Right cardiac atrium (tissue), 5 donors: Measurements from ENCODE around the gene NEDD4L. TPM values are rescaled to one million over a fixed set of nuclear protein-coding genes. Genes with fewer than 3 reads are reported as not detected.

ENCODE experiments used
- ATAC-seq, 2 donors: fragments of 200-7000 bp; cut with Tn5 transposase; one replicate each; pipeline versions ENCODE4 v1.8.0 to v1.9.1; 2020; ENCODE audit warnings: moderate library complexity in 2 of 2, mild to moderate bottlenecking in 1 of 2
- DNase-seq, 3 donors: peaks; one replicate each; pipeline ENCODE4 v3.0.0-alpha.2; 2020
- H3K27ac ChIP-seq: one replicate; pipeline ENCODE4 v1.5.1; 2013; ENCODE audit warnings: mild to moderate bottlenecking, low read length, control low read depth, moderate library complexity
- H3K27me3 ChIP-seq: one replicate; pipeline ENCODE4 v1.6.1; 2013; ENCODE audit not compliant: control insufficient read depth, insufficient read depth
- H3K4me1 ChIP-seq: one replicate; pipeline ENCODE4 v1.6.1; 2013; ENCODE audit warnings: low read length; ENCODE audit not compliant: control insufficient read depth, insufficient read depth
- H3K4me3 ChIP-seq: one replicate; pipeline ENCODE4 v1.5.1; 2013; ENCODE audit warnings: low read length, control low read depth
- H3K9me3 ChIP-seq: one replicate; pipeline ENCODE4 v1.6.1; 2013; ENCODE audit warnings: low read length; ENCODE audit not compliant: control insufficient read depth
- WGBS: extraction: QIAGEN DNeasy Blood & Tissue Kit; methylation state at CpG from one replicate; pipeline ENCODE4 v1.1.7; 2013; 5-methylcytosine and 5-hydroxymethylcytosine counted together
- intact Hi-C, 4 donors: fragments of 100-400 bp; cut with DNase I; formaldehyde crosslinking; loops; one replicate each; pipeline versions ENCODE4 v1.11.0 to v1.14.0; 2022 to 2023
- polyA plus RNA-seq: library from polyadenylated mRNA; stranded (reverse); fragments of 200-250 nt; gene quantifications from one replicate; pipeline ENCODE4 v1.2.3, GENCODE V29; 2013
- total RNA-seq, 4 donors: library from RNA; stranded (reverse); fragmentation: NEBNext Ultra II Directional; extraction: Animal tissue kit (Norgen Biotek cat#: 25700); gene quantifications; one replicate each; pipeline ENCODE4 v1.2.1, GENCODE V29; 2021
- donor health status: healthy with polysubstance abuse.
- donor health status: DM: no; HTN: yes; CAD: no.
- donor health status: DM: no; HTN: no; CAD: no.
- donor health status: DM: no; HTN: yes; CAD: no; lungs with severe emphysema.
- donor health status: DM: yes; HTN: yes; CAD: no.

NEDD4L gene
- total and polyA plus RNA-seq, 5 donors = 25.7 to 87.5 (median 74.0) TPM

- WGBS = 74% methylated on average over 5 of the region's 5 CpGs
- Histone ChIP-seq H3K27me3 (no peaks in the 10 kb centered on the region), H3K9me3 (no peaks in the 10 kb centered on the region), H3K4me3 (no peak overlapping the region), H3K4me1 (peaks cover 4% of the 10 kb centered on the region), H3K27ac (no peak overlapping the region)
- intact Hi-C loops = loop anchor here in 1 of 4 donors (10.0 kb wide), 1 partner anchor 114 kb away; no protein-coding TSS in a partner anchor
- DNase-seq = no peak
- no peak for ATAC-seq
These were observed 157.2 kb downstream of the NEDD4L start for GRCh38 chr18:58201268-58201667.

DNA sequence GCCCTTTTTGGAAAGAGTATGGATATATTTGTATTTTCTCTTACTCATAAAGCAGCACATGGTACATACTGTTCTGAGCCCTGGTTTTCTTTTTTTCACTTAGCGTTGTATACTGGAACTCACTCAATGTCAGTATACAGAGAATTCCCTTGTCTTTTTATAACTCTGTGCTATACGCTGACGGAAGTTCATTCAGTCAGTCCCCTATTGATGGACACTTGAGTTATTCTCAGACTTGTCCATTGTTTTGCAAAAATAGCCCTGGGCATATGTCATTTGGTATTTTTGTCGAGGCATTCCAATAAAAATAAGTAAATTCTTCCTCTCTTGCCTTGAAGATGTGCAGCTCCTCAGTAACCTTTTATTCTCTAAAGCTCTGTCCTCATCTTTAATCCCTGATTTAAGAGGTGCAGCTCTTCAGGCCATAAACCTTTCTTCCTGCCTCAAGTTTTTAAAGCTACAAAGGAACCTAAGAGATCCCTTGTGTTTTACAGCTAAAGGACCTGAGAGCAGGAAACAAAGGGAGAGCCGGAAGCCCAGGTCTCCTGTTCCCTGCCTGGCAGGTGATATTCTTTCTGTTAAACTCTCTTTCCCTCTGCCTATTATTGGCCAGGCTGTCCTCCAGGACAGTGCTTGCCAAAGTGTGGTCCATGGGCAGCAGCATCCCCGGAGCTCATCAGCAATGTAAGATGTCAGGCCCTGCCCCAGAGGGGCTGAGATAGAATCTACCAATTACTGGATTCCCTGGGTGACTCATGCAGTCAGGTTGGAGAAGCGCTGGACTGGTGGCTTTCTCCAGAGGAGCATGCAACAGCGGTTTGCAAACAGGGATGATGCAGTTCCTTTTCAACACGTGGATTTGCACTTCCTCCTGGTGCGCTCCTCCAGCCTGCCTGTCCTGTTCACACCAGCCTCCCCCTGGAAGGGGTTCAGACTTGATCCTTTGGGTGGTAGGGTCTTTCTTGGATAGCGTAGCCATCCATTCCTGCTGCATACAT lies 158.0 kb downstream of the NEDD4L start:
- intact Hi-C loops = loop anchor here in 1 of 4 donors (10.0 kb wide), 1 partner anchor 113 kb away; no protein-coding TSS in a partner anchor
- Histone ChIP-seq H3K27me3 (no peaks in the 10 kb centered on the region), H3K4me3 (no peak overlapping the region), H3K27ac (no peak overlapping the region), H3K4me1 (peaks cover 4% of the 10 kb centered on the region), H3K9me3 (no peaks in the 10 kb centered on the region)
- WGBS = 65% methylated on average over 11 of the region's 11 CpGs
- ATAC-seq = peak; percentile 17 to 27
- no peak for DNase-seq

- no peak for ATAC-seq
- peaks cover 4% of the 10 kb centered on the region for H3K4me1 ChIP-seq
- intact Hi-C loops = loop anchor here in 1 of 4 donors (10.0 kb wide), 1 partner anchor 110 kb away; no protein-coding TSS in a partner anchor
These were observed 160.9 kb downstream of the NEDD4L start for GRCh38 chr18:58204776-58205442.

DNA sequence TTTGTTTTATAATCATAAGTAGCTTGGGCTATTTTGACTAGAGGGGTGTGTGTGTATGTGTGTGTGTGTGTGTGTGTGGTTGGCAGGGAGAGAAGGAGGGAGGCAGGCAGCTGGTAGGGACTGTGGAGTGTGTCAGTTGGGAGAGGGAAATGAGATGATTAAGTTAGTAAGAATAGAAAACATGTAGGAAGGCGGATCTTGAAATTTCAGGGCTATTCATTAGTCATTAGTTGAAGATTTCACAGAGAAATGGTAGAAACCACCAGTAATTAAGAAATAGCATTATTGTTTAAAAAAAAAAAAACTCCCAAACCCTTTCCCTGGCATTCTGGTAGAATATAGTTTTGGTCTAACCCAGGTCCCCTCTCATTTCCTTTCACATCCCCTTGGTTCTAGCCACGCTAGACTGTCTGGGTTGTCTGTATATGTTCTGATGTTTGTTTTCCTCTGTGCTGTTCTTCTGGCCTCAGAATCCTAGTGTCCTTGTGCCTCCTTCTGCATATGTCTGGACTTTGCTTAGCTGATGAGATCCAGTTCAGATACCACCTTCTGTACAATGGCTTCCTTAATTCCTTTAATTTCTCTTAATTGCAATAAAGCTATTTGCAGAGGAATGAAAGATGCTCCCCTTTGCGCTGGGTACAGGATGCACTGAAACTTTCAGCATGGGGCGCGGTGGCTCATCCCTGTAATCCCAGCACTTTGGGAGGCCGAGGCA lies 161.6 kb downstream of the NEDD4L start:
- ATAC-seq (peak in 1 of 2 donors; percentile 48), DNase-seq (no peak)
- intact Hi-C loops = loop anchor here in 1 of 4 donors (10.0 kb wide), 1 partner anchor 109 kb away; no protein-coding TSS in a partner anchor
- WGBS = 94% methylated on average over 6 of the region's 6 CpGs
- H3K27me3 ChIP-seq = no peaks in the 10 kb centered on the region
- H3K4me1 ChIP-seq = peaks cover 4% of the 10 kb centered on the region
- H3K4me3 ChIP-seq = no peak overlapping the region
- no peaks in the 10 kb centered on the region for H3K9me3 ChIP-seq
- no peak overlapping the region for H3K27ac ChIP-seq

More at GRCh38 chr18:58204776-58205442, 160.9 kb downstream of the NEDD4L start:
- Histone ChIP-seq H3K27me3 (no peaks in the 10 kb centered on the region), H3K27ac (no peak overlapping the region), H3K9me3 (no peaks in the 10 kb centered on the region), H3K4me3 (no peak overlapping the region)
- no peak for DNase-seq
- WGBS = 63% methylated on average over 3 of the region's 3 CpGs

- ATAC-seq = peak in 1 of 2 donors; percentile 13
- intact Hi-C loops = loop anchor here in 1 of 4 donors (10.0 kb wide), 1 partner anchor 107 kb away; no protein-coding TSS in a partner anchor
- 86% methylated on average over 5 of the region's 5 CpGs for WGBS
- no peak for DNase-seq
- Histone ChIP-seq H3K27ac (no peak overlapping the region), H3K4me3 (no peak overlapping the region), H3K4me1 (no peaks in the 10 kb centered on the region), H3K9me3 (no peaks in the 10 kb centered on the region), H3K27me3 (no peaks in the 10 kb centered on the region)
These were observed 163.6 kb downstream of the NEDD4L start for GRCh38 chr18:58207520-58208152.

GRCh38 chr18:58208207-58208932 lies 164.3 kb downstream of the NEDD4L start:
- WGBS = 34% methylated on average over 4 of the region's 4 CpGs
- Histone ChIP-seq H3K9me3 (no peaks in the 10 kb centered on the region), H3K4me1 (no peaks in the 10 kb centered on the region), H3K27me3 (no peaks in the 10 kb centered on the region), H3K27ac (no peak overlapping the region), H3K4me3 (no peak overlapping the region)
- intact Hi-C loops = loop anchor here in 1 of 4 donors (10.0 kb wide), 1 partner anchor 106 kb away; no protein-coding TSS in a partner anchor
- ATAC-seq (no peak), DNase-seq (no peak)

- Histone ChIP-seq H3K4me3 (no peak overlapping the region), H3K27me3 (no peaks in the 10 kb centered on the region), H3K4me1 (no peaks in the 10 kb centered on the region), H3K9me3 (no peaks in the 10 kb centered on the region), H3K27ac (no peak overlapping the region)
- DNase-seq (no peak), ATAC-seq (no peak)
- 84% methylated on average over 3 of the region's 3 CpGs for WGBS
- intact Hi-C loops = loop anchor here in 1 of 4 donors (10.0 kb wide), 1 partner anchor 105 kb away; no protein-coding TSS in a partner anchor
These were observed 165.3 kb downstream of the NEDD4L start for GRCh38 chr18:58209326-58209725.

DNA sequence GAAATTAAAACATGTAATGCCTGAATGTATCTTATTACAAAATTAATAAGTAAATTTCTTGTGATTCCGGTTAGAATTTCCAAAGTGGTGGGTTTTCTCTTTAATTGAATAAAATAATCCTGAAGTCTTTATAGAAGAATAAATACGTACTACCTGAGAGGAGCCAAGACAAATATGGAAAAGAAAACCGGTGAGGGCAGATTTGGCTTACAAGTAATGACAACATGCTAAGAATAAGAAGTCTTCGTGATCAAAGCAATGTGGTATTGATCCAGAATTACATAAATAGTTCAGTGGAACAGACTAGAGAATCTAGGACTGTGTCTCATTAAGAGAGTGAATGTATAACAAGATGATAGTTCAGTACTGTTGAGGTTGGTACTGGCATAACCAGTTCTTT lies 167.5 kb downstream of the NEDD4L start:
- Histone ChIP-seq H3K4me1 (no peaks in the 10 kb centered on the region), H3K4me3 (no peak overlapping the region), H3K27ac (no peak overlapping the region), H3K27me3 (no peaks in the 10 kb centered on the region), H3K9me3 (no peaks in the 10 kb centered on the region)
- DNase-seq = no peak
- intact Hi-C loops = no loop called here
- ATAC-seq = no peak
- WGBS = 92% methylated on average over 4 of the region's 4 CpGs

DNA sequence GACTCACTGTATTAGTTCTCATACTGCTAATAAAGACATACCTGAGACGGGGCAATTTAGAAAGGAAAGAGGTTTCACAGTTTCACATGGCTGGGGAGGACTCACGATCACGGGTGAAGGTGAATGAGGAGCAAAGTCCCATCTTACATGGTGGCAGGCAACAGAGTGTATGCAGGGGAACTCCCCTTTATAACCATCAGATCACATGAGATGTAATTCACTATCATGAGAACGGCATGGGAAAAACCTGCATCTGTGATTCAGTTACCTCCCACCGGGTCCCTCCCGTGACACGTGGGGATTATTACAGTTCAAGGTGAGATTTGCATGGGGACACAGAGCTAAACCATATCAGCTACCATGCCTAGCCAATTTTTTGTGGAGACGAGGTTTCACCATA lies 168.2 kb downstream of the NEDD4L start:
- DNase-seq (no peak), ATAC-seq (no peak)
- intact Hi-C loops = no loop called here
- Histone ChIP-seq H3K4me1 (no peaks in the 10 kb centered on the region), H3K4me3 (no peak overlapping the region), H3K27me3 (no peaks in the 10 kb centered on the region), H3K27ac (no peak overlapping the region), H3K9me3 (no peaks in the 10 kb centered on the region)
- 96% methylated on average over 8 of the region's 8 CpGs for WGBS
